Neural crest cell (in vitro differentiated cells): ENCODE measurements around the gene DMRTB1. TPM values are rescaled to one million over a fixed set of nuclear protein-coding genes. Genes with fewer than 3 reads are reported as not detected.

Experiments
- DNase-seq: peaks from one replicate; pipeline ENCODE4 v3.0.0; 2021; ENCODE audit warnings: low read depth, mixed read lengths, low spot score
- H3K27ac Mint-ChIP-seq: one replicate; pipeline ENCODE4 v1.8.0; 2021; ENCODE audit warnings: mild to moderate bottlenecking, mixed read lengths; ENCODE audit not compliant: unreplicated experiment
- H3K27me3 Mint-ChIP-seq: 2 replicates; pipeline ENCODE4 v1.8.0; 2021; ENCODE audit warnings: low read depth, mild to moderate bottlenecking, mixed read lengths
- H3K36me3 Mint-ChIP-seq: 2 replicates; pipeline ENCODE4 v1.8.0; 2021; ENCODE audit warnings: low read depth, mild to moderate bottlenecking, mixed read lengths
- H3K4me1 Mint-ChIP-seq: 2 replicates; pipeline ENCODE4 v1.8.0; 2021; ENCODE audit warnings: mixed read lengths
- H3K4me3 Mint-ChIP-seq: one replicate; pipeline ENCODE4 v1.8.0; 2021; ENCODE audit warnings: mild to moderate bottlenecking, mixed read lengths
- H3K9me3 Mint-ChIP-seq: 2 replicates; pipeline ENCODE4 v1.8.0; 2021; ENCODE audit warnings: mixed read lengths
- CTCF ChIP-seq: fragments of 200-600 bp; sonication (generic); conservative IDR thresholded peaks from 2 replicates; pipeline ENCODE4 v1.5.0; 2021; ENCODE audit warnings: antibody characterized with exemption, mild to moderate bottlenecking
- total RNA-seq: library from RNA; stranded (reverse); gene quantifications from 2 replicates; pipeline ENCODE4 v1.2.1, GENCODE V29; 2021

DMRTB1 gene
- total RNA-seq, 1 donor from 2014 or later, result not detected

GRCh38 chr1:53461323-53462044 is 2.3 kb downstream of the DMRTB1 start:
- no peak overlapping the region for H3K27ac Mint-ChIP-seq
- no peaks in the 10 kb centered on the region for H3K4me1 Mint-ChIP-seq
- DNase-seq, result no peak
- no peaks in the 10 kb centered on the region for H3K36me3 Mint-ChIP-seq
- no peak for TF ChIP-seq CTCF
- H3K27me3 Mint-ChIP-seq, result no peaks in the 10 kb centered on the region
- no peaks in the 10 kb centered on the region for H3K9me3 Mint-ChIP-seq
- no peak overlapping the region for H3K4me3 Mint-ChIP-seq

- Mint-ChIP-seq H3K4me3 (no peak overlapping the region), H3K4me1 (no peaks in the 10 kb centered on the region), H3K27ac (no peak overlapping the region), H3K36me3 (no peaks in the 10 kb centered on the region), H3K9me3 (no peaks in the 10 kb centered on the region), H3K27me3 (no peaks in the 10 kb centered on the region)
- no peak for TF ChIP-seq CTCF
- no peak for DNase-seq
Measured at GRCh38 chr1:53462193-53462592, 3.0 kb downstream of the DMRTB1 start.

DNA sequence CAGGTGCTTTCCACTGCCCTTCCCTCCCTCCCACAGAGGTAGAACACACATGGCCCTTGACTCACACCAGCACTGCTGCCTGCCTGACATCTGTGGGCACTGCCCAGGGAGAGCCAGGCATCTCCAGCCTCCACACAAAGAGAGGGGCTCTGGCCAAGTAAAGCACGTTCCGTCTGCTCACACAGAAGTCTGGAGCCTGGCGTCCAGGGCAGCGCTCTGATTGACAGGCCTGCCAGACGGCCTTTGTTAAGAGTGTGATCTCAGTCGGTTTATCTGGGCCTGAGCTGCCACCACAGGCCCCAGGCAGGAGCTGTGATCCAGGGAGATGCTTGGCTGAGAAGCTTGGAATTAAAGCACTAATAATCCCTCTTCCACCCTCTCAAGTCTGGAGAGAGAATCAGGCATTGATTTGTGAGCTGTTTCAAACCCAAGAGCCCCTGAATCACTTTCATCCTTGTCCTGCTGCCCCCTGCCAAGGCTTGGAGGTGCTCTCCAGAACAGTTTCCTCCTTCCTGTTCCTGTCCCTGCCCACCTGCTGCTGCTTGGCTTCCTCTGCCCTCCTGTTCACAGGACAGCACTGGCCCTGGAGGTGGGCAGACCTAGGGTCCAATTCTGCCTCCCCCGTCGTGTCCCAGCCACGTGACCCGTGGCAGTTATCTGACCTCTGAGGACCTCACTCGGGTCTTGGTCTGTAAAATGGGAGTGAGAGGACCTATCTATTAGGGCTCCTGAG is 3.7 kb downstream of the DMRTB1 start:
- no peak for TF ChIP-seq CTCF
- Mint-ChIP-seq H3K4me3 (no peak overlapping the region), H3K27me3 (no peaks in the 10 kb centered on the region), H3K36me3 (no peaks in the 10 kb centered on the region), H3K27ac (peak overlapping the region; percentile 43), H3K4me1 (no peaks in the 10 kb centered on the region), H3K9me3 (no peaks in the 10 kb centered on the region)
- DNase-seq, result no peak

DNA sequence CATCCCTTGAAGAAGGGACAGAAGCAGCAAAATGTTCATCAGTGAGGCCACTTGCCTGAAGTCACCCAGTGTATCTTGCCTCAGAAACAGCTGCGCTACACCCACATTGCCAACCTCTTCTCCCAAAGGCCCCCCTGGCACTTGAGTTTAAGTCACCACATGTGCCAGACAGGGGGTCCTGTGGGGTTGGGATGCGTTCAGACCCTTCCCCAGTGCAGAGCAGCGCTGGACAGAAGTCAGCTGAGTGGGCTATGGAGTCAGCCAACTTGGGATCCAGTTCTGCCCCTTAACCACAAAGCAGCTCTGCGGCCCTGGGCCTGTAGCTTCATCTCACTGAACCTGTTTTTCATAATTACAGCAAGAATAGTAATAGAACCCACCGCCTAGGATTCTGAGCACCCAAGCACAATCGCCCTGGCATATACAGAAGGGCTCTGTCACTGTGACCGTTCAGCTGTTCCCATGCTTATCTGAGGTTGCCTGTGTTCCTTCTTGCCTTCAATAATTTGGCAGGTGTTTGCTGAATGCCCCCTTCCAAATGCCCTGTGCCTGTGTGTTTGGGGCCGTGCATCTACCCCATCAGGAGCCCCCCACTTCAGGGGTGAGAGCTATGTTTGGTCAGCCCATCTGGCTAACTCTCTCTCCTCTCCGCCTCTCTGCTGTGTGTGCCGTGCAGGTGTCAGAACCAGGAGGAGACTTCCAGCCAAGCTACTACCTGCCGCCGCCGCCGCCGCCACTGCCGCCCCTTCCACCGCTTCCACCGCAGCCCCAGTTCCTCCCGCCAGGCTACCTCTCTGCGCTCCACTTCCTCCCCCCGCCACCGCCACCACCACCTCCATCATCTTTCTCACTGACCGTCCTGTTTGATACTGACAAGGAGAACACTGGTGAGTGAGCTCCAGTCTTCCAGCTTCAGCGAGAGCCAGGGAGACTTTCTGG is 5.0 kb downstream of the DMRTB1 start:
- no peaks in the 10 kb centered on the region for H3K9me3 Mint-ChIP-seq
- H3K36me3 Mint-ChIP-seq, result no peaks in the 10 kb centered on the region

More for the DNA sequence above, 5.0 kb downstream of the DMRTB1 start:
- peak overlapping the region; percentile 62 for H3K27ac Mint-ChIP-seq
- no peaks in the 10 kb centered on the region for H3K27me3 Mint-ChIP-seq
- no peak for TF ChIP-seq CTCF
- DNase-seq, result no peak
- H3K4me3 Mint-ChIP-seq, result no peak overlapping the region
- H3K4me1 Mint-ChIP-seq, result no peaks in the 10 kb centered on the region
